GM12878 (cell line): Measurements from ENCODE around the gene SLC15A5.

Source experiments
- CREM ChIP-seq: IDR thresholded peaks from 2 replicates; pipeline ENCODE4 v1.6.1; 2014; ENCODE audit warnings: antibody characterized with exemption, low read depth
- SIX5 ChIP-seq: IDR thresholded peaks from 2 replicates; pipeline ENCODE4 v1.6.1; 2011; ENCODE audit warnings: mild to moderate bottlenecking, low read depth, low read length, moderate library complexity; ENCODE audit not compliant: severe bottlenecking
- SP1 ChIP-seq: IDR thresholded peaks from one replicate; pipeline ENCODE4 v1.6.1; 2011; ENCODE audit warnings: low read depth, low read length

GRCh38 chr12:16225692-16226091 is 51.8 kb downstream of the SLC15A5 start:
- TF ChIP-seq CREM = no peak
- TF ChIP-seq SIX5 = no peak
- TF ChIP-seq SP1 = no peak
